Left cardiac atrium (tissue), 4 donors: ENCODE data around the gene ZNF578. TPM values are rescaled to one million over a fixed set of nuclear protein-coding genes. Genes with fewer than 3 reads are reported as not detected.
"Not testable (repeated sequence)": the region's sequence is repeated elsewhere in the genome, so short reads cannot be mapped to it uniquely, and the experiment has no call there.

Source experiments
- ATAC-seq, 2 donors: fragments of 200-7000 bp; cut with Tn5 transposase; one replicate each; pipeline ENCODE4 v1.9.1; 2020; ENCODE audit warnings: mild to moderate bottlenecking in 2 of 2, moderate library complexity in 2 of 2
- DNase-seq: peaks from one replicate; pipeline ENCODE4 v3.0.0-alpha.2; 2020
- intact Hi-C, 2 donors: fragments of 100-400 bp; cut with DNase I; formaldehyde crosslinking; loops; one replicate each; pipeline versions ENCODE4 v1.14.1 to v1.15.1; 2022 to 2023
- total RNA-seq, 2 donors: library from RNA; stranded (reverse); fragmentation: NEBNext Ultra II Directional; extraction: Animal tissue kit (Norgen Biotek cat#: 25700); gene quantifications; one replicate each; pipeline ENCODE4 v1.2.1, GENCODE V29; 2021
- donor health status: DM: no; HTN: yes; CAD: no.
- donor health status: DM: no; HTN: yes; CAD: no; lungs with severe emphysema.
- donor health status: DM: yes; HTN: yes; CAD: no.
- donor health status: Dilated cardiomyopathy.

Gene ZNF578
- total RNA-seq, 2 donors from 2014 or later = 2.2 to 2.7 TPM

DNA sequence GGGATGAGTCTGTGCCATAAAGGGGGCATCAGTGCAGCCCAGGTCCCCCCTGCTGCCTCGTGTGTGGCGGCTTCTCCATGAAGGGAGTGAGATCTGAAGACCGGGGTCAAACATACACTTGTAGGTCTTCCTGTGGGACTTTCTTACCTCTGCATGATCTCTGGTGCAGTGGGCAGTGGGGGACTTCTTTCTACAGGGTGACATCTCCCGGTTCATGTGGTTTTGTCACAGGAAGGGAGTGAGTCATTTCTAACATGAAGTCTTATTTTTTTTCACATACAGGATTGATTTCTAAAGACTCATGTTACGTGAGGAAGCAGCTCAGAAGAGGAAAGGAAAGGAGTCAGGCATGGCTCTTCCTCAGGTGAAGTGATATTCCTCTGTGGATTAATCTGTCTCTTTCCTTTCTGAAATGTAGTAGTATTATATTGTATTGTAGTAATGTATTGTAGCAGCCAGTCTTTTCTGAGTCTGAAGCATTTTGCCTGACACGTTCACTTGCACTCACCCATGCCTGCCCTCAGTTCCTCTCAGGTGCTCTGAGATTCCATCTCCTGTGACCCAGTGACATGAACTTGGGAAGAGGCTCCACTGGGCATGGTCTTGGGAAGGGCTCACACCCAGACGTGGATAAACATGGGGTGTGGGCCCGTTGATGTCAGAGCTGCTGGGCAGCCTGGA lies 89.8 kb downstream of the ZNF578 start:
- intact Hi-C loops = no loop called here
- no peak for DNase-seq
- no peak for ATAC-seq

DNA sequence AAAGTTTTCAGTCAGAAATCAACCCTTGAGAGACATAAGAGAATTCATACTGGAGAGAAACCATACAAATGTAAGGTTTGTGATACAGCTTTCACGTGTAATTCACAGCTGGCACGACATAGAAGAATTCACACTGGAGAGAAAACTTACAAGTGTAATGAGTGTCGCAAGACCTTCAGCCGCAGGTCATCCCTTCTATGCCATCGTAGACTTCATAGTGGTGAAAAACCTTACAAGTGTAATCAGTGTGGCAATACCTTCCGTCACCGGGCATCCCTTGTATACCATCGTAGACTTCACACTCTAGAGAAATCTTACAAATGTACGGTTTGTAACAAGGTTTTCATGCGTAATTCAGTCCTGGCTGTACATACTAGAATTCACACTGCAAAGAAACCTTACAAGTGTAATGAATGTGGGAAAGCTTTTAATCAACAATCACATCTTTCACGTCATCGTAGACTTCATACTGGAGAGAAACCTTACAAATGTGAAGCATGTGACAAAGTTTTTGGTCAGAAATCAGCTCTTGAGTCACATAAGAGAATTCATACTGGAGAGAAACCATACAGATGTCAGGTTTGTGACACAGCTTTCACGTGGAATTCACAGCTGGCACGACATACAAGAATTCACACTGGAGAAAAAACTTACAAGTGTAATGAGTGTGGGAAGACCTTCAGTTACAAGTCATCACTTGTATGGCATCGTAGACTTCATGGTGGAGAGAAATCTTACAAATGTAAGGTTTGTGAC lies 101.0 kb downstream of the ZNF578 start:
- no peak for ATAC-seq
- intact Hi-C loops = no loop called here
- DNase-seq = no peak

DNA sequence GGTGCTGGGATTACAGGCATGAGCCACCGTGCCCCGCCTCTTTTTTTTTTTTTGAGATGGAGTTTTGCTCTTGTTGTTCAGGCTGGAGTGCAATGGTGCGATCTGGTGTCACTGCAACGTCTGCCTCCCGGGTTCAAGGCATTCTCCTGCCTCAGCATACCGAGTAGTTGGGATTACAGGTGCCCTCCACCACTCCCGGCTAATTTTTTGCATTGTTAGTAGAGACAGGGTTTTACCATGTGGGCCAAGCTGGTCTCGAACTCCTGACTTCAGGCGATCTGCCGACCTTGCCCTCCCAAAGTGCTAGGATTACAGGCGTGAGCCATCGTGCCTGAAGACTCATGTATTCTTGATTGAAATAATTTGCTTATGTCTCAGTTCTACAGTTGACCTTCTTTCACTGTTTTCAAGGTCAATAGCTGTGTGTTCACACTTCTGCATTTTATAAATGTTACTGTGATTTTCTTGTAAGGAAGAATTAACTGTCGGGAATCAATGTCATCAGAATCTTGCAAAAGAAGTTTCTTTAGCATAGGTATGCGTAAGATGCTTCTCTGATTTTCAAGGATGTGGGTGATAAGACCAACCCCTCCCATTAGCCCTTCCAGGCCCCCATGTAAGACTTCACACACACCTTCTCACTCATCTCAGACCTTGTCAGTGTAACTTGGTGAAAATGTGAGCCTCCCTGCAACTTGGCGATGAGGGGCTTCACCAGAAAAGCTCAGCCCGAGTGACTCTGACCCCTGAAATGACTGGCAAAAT lies 104.1 kb downstream of the ZNF578 start:
- intact Hi-C loops = no loop called here
- ATAC-seq (no peak), DNase-seq (no peak)

DNA sequence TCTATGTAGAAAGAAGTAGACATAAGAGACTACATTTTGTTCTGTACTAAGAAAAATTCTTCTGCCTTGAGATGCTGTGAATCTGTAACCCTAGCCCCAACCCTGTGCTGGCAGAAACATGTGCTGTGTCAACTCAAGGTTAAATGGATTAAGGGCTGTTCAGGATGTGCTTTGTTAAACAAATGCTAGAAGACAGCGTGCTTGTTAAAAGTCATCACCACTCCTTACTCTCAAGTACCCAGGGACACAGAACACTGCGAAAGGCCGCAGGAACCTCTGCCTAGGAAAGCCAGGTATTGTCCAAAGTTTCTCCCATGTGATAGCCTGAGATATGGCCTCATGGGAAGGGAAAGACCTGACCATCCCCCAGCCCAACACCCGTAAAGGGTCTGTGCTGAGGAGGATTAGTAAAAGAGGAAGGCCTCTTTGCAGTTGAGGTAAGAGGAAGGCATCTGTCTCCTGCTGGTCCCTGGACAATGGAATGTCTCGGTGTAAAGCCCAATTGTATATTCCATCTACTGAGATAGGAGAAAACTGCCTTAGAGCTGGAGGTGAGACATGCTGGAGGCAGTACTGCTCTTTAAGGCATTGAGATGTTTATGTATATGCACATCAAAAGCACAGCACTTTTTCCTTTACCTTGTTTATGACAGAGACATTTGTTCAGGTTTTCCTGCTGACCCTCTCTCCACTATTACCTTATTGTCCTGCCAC lies 105.5 kb downstream of the ZNF578 start:
- ATAC-seq, DNase-seq, intact Hi-C loops: not testable (repeated sequence)

DNA sequence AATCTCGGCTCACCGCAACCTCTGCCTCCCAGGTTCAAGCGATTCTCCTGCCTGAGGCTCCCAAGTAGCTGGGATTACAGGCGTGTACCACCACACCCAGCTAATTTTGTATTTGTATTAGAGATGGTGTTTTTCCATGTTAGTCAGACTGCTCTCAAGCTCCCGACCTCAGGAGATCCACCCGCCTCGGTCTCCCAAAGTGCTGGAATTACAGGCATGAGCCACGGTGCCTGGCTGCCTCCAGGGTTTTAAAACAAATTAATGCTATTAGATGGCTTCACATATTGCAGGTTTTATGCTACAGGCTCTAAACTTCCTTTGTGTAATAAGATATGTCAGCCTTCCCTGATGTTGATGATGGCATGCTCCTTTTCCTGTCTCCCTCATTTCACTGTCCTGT lies 108.3 kb downstream of the ZNF578 start:
- DNase-seq, intact Hi-C loops, ATAC-seq: not testable (repeated sequence)

Other genes starting within 250 kb of the ZNF578 start
- 10 to 100 TPM; 12.5 to 14.1 TPM for gene ZNF766, start 184.0 kb upstream of the ZNF578 start, total RNA-seq
- 10 to 100 TPM; 20.0 to 21.5 TPM for gene ZNF480, start 156.4 kb upstream of the ZNF578 start, total RNA-seq
- 1 to 10 TPM; 1.3 to 2.4 TPM for gene ZNF610, start 117.3 kb upstream of the ZNF578 start, total RNA-seq
- 10 to 100 TPM; 17.2 to 22.2 TPM for gene ZNF880, start 83.6 kb upstream of the ZNF578 start, total RNA-seq
- 10 to 100 TPM; 13.7 to 17.0 TPM for gene ZNF528, start 55.7 kb upstream of the ZNF578 start, total RNA-seq
- gene ZNF534, start 24.4 kb upstream of the ZNF578 start, total RNA-seq = under 1 TPM; 0.24 to 0.31 TPM
- gene ZNF808, start 74.1 kb downstream of the ZNF578 start, total RNA-seq = 10 to 100 TPM; 25.1 to 29.3 TPM
- gene ZNF701, start 116.7 kb downstream of the ZNF578 start, total RNA-seq = 10 to 100 TPM; 14.6 to 18.4 TPM
- gene ZNF83, start 184.8 kb downstream of the ZNF578 start, total RNA-seq = 10 to 100 TPM; 18.2 to 19.3 TPM